GM21619 (cell line): ENCODE results near the gene RABL3.
"Not testable (repeated sequence)": the region's sequence is repeated elsewhere in the genome, so short reads cannot be mapped to it uniquely, and the experiment has no call there.

ENCODE experiments used
- ATAC-seq: cut with Tn5 transposase; IDR thresholded peaks from one replicate; pipeline ENCODE4 v1.9.1; 2021; ENCODE audit not compliant: unreplicated experiment

The RABL3 gene

GRCh38 chr3:120742198-120742848 lies at the start of gene RABL3, which contains the start of gene GTF2E1:
TSS of gene RABL3 (minus strand) at chr3:120742516. CDS start at chr3:120742507, 9 bp downstream.
TSS of gene GTF2E1 (plus strand) at chr3:120742744. CDS start at chr3:120750553, 7,809 bp downstream.
- ATAC-seq: peak; percentile 97

GRCh38 chr3:120791913-120792312 lies 49.6 kb upstream of the RABL3 start:
- no peak for ATAC-seq

GRCh38 chr3:120791010-120791409 lies 48.7 kb upstream of the RABL3 start:
- no peak for ATAC-seq

- ATAC-seq: peak; percentile 53
Measured at GRCh38 chr3:120785832-120786231, 43.5 kb upstream of the RABL3 start.

GRCh38 chr3:120780977-120781376 lies 38.7 kb upstream of the RABL3 start:
- ATAC-seq: peak; percentile 96

- ATAC-seq: no peak
Measured at GRCh38 chr3:120778776-120779175, 36.5 kb upstream of the RABL3 start.

GRCh38 chr3:120775411-120775810 lies 33.1 kb upstream of the RABL3 start:
- no peak for ATAC-seq

GRCh38 chr3:120773932-120774331 lies 31.6 kb upstream of the RABL3 start:
- peak; percentile 88 for ATAC-seq

- no peak for ATAC-seq
Measured at GRCh38 chr3:120772081-120772480, 29.8 kb upstream of the RABL3 start.

- ATAC-seq: no peak
Measured at GRCh38 chr3:120770891-120771290, 28.6 kb upstream of the RABL3 start.

- no peak for ATAC-seq
Measured at GRCh38 chr3:120769436-120769835, 27.1 kb upstream of the RABL3 start.

- no peak for ATAC-seq
Measured at GRCh38 chr3:120767106-120767505, 24.8 kb upstream of the RABL3 start.

GRCh38 chr3:120766576-120766975 lies 24.3 kb upstream of the RABL3 start:
- ATAC-seq: no peak

GRCh38 chr3:120765830-120766493 lies 23.6 kb upstream of the RABL3 start:
- peak; percentile 56 for ATAC-seq

GRCh38 chr3:120764206-120764605 lies 21.9 kb upstream of the RABL3 start:
- no peak for ATAC-seq

GRCh38 chr3:120763601-120764000 lies 21.3 kb upstream of the RABL3 start:
- peak; percentile 70 for ATAC-seq

- no peak for ATAC-seq
Measured at GRCh38 chr3:120762615-120763014, 20.3 kb upstream of the RABL3 start.

- not testable (repeated sequence) for ATAC-seq
Measured at GRCh38 chr3:120758551-120758950, 16.2 kb upstream of the RABL3 start.

GRCh38 chr3:120756061-120756460 lies 13.7 kb upstream of the RABL3 start:
- ATAC-seq: no peak

- ATAC-seq: no peak
Measured at GRCh38 chr3:120753810-120754209, 11.5 kb upstream of the RABL3 start.

GRCh38 chr3:120752865-120753264 lies 10.5 kb upstream of the RABL3 start:
- no peak for ATAC-seq

GRCh38 chr3:120752230-120752629 lies 9.9 kb upstream of the RABL3 start:
- ATAC-seq: no peak

- ATAC-seq: peak; percentile 51
Measured at GRCh38 chr3:120749843-120750242, 7.5 kb upstream of the RABL3 start.
